Coronary artery (tissue), 2 donors: ENCODE results near the gene SLC27A4.

Source experiments
- DNase-seq: peaks from one replicate; pipeline ENCODE4 v3.0.0-alpha.2; 2017; ENCODE audit warnings: low spot score
- H3K27ac ChIP-seq, 2 donors: fragments of 200-600 bp; sonication (generic); one replicate each; pipeline ENCODE4 v1.5.1; 2016 to 2019
- H3K4me3 ChIP-seq: fragments of 200-600 bp; sonication (generic); 2 replicates; pipeline ENCODE4 v1.5.1; 2016; ENCODE audit warnings: mild to moderate bottlenecking, moderate library complexity
- CTCF ChIP-seq: fragments of 200-600 bp; sonication (generic); IDR thresholded peaks from one replicate; pipeline ENCODE4 v1.5.1; 2019; ENCODE audit warnings: antibody characterized with exemption

The SLC27A4 gene

DNA sequence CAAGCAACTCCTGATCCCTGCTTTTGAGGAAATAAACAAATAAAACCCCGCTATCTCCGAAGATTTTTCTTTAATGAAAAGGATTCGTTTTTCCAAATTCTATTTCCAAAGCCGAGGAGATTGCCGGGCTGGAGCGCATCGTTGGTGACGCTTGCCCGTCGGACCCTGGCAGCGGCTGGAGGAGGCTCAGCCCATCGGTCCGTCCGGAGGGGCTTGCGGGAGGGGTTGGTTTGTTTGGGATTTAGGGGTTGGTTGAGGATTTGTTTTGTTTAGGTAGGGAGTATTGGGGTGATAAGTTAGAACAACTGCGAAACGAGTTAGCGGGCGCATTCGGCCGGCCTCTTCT lies 51.6 kb downstream of the SLC27A4 start:
- no peak for TF ChIP-seq CTCF
- DNase-seq: no peak
- Histone ChIP-seq H3K27ac (no peak overlapping the region), H3K4me3 (no peak overlapping the region)

DNA sequence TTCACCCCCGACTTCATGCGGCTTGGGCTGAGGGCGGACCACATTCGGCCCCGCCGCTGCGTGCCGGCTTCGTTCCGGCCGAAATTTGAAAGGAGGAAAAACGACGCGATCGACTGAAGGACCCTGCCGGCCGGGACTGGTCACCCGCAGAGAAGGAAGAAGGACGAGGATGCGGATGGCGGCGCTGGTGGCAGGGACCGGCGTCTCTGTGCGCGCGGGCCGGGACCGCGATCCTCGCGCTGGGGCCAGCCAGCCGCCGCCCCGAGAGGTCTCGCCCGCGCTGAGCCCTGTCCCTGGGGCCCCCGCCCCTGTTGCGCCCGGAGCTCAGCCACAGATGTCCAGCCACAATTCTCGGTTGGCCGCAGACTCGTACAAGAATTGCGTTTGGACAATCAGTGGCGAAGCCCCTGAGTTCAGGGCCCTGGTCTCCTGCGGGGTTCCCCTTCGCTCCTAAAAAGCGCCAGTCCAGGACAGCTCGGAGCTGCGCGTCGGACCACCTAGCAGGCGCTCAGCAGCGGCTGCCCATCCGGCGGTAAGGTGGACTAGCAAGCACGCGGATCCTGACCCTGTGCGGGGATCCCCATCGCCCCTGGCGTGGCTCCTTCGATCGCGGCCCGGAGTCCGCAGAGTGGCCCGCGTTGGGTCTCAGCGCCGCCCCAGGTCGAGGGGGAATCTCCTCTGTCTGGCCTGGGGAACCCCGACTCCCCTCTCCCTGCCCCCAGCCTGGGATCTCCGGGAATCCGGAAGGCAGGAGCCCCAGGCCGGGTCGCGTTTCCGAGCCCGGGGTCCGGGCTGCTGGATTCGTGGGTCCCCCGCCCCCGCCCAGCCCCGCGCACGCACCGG lies 52.2 kb downstream of the SLC27A4 start:
- Histone ChIP-seq H3K4me3 (no peak overlapping the region), H3K27ac (no peak overlapping the region)
- no peak for DNase-seq
- TF ChIP-seq CTCF: no peak

- Histone ChIP-seq H3K4me3 (no peak overlapping the region), H3K27ac (no peak overlapping the region)
- no peak for TF ChIP-seq CTCF
- DNase-seq: no peak
These were observed 52.9 kb downstream of the SLC27A4 start for GRCh38 chr9:128393145-128393775.

GRCh38 chr9:128393970-128394369 lies 53.6 kb downstream of the SLC27A4 start:
- Histone ChIP-seq H3K27ac (no peak overlapping the region), H3K4me3 (no peak overlapping the region)
- no peak for DNase-seq
- TF ChIP-seq CTCF: no peak

DNA sequence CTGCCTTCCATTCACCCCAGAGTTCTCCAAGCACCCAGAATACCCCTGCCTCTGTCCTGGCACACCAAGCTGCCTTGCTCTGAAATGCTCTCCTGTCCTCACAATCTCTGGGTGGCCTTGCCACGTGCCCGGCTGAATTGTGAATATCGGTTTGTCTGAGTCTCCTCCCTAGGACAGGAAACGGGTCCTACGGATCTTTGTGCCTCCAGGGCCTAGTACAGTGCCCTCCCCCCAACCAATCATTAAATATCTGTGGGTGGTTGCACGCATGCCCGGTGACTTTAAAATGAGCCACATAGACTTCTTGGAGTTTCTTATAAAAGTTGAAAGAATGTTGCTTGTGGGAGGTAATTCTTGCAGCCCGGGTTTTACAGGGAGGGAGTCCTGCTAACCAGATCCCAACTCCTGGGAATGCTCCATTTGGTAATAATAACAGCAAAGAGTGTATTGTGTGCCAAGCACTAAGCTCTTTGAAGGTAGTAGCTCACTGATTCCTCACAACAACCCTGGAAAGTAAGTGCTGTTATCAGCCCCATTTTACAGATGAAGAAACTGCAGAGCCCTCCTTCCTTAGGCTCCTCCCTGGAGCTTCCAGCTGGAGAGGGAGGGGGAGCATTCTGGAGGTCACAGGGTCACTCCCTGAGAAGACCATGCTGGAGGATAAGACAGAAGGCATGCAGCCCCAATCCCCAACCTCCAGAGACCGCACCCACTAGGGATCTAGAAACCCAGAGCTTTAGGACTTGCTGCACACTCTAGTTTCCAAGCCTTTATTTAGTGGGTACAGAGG lies 54.2 kb downstream of the SLC27A4 start:
- Histone ChIP-seq H3K27ac (no peak overlapping the region), H3K4me3 (no peak overlapping the region)
- no peak for DNase-seq
- TF ChIP-seq CTCF: no peak

- no peak for DNase-seq
- Histone ChIP-seq H3K27ac (peak overlapping the region in 1 of 2 donors; percentile 28), H3K4me3 (peak overlapping the region; percentile 37)
- no peak for TF ChIP-seq CTCF
These were observed 56.8 kb downstream of the SLC27A4 start for GRCh38 chr9:128396970-128397613.
